ENCODE data around the gene PLCB1.

Gene PLCB1

GRCh38 chr20:8133851-8134451, 1.9 kb downstream of the PLCB1 start:
- TF ChIP-seq CTCF (conservative IDR thresholded peaks at IDR 0.05; ENCODE audit: control insufficient read depth, insufficient read depth, low read depth, low read length): no peak
- DNase-seq (ENCODE audit: low read depth): no peak
- no peak overlapping the region for H3K4me3 ChIP-seq (ENCODE audit: control insufficient read depth, low read depth, low read length)

DNA sequence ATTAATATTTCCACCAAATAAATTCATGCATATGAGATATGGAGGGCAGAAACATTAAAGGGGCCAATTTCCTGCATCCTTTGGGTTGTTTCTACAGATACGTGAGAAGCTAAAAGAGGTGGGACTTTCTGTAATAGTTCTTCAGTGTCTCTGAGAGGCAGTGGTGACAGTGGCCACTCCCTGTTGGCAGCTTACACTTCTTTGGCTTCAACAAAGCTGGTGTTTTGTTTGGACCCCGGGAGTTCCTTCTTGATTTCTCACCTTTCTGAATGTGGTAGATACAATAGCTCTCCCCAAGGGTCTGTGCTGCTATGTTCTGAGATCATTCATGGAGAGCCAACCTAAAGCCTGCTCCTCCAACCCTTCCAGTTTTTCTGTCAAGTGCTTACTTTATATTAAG, 7.8 kb downstream of the PLCB1 start:
- no peak for TF ChIP-seq CTCF (conservative IDR thresholded peaks at IDR 0.05; ENCODE audit: control insufficient read depth, insufficient read depth, low read depth, low read length)
- H3K4me3 ChIP-seq (ENCODE audit: control insufficient read depth, low read depth, low read length): no peak overlapping the region
- no peak for DNase-seq (ENCODE audit: low read depth)

DNA sequence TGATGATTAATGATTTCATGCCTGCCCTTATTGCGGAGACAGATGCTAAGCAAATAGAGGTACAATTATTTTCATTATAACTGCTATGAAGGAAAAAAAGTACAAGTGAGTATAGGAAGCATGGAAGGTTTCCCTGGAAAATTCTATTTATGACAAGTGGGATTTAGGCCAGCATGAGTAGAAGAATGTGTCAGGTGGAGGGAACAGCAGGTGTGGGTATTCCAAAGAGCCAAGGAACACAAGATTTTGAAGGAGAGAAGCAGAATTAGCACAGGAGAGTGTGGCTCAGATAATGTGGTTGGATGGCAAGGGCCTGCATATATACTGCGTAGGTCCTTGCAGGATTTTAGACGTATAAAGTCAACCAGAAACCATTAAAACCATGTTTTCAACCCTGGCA, 11.4 kb downstream of the PLCB1 start:
- no peak for DNase-seq (ENCODE audit: low read depth)
- no peak overlapping the region for H3K4me3 ChIP-seq (ENCODE audit: control insufficient read depth, low read depth, low read length)
- TF ChIP-seq CTCF (conservative IDR thresholded peaks at IDR 0.05; ENCODE audit: control insufficient read depth, insufficient read depth, low read depth, low read length): no peak

DNA sequence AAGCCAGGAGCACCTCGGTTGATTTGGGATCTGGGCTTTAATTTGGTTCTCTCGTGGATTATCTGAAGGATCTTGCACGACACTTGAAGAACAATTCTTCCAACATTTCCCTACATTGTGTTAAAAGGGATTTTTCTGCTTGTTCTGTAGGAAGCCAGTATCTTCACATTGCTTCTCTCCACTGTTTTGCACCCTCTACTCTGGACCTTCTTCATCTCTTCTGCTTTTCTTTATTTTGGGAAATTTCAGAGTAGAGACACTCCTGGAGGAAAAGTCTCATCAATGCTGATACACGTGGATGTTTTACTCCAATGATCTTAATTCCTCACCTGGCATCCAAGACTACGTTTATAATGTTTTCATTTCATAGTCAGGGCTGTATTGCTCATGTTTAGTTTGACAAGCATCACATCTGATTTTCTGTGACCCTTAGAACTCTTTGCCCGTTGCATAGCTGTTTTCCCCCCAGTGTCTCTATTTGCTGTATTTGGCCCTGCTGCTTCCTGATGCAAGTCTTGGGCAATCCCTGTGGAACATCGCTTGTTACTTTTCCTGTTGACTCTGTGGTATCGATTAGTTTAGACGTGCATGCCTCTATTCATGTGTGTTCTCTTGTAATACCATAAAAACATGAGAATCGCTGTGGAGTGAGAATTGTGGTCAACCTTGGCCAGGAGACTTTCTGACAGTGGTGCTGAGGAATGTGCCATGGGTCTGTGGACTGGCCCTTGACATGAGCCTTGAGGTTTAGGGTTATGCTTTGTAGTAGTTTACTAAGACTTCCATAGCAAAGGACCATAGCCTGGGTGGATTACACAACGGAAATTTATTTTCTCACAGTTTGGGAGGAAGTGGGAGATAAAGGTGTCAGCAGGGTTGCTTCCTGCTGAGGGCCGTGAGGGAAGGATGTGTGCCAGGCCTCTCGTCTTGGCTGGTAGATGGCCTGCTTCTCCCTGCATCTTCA, 12.5 kb downstream of the PLCB1 start:
- DNase-seq (ENCODE audit: low read depth): peak; percentile 90
- TF ChIP-seq CTCF (conservative IDR thresholded peaks at IDR 0.05; ENCODE audit: control insufficient read depth, insufficient read depth, low read depth, low read length): no peak
- H3K4me3 ChIP-seq (ENCODE audit: control insufficient read depth, low read depth, low read length): no peak overlapping the region

GRCh38 chr20:8145246-8146168, 13.4 kb downstream of the PLCB1 start:
- H3K4me3 ChIP-seq (ENCODE audit: control insufficient read depth, low read depth, low read length): no peak overlapping the region
- DNase-seq (ENCODE audit: low read depth): no peak
- no peak for TF ChIP-seq CTCF (conservative IDR thresholded peaks at IDR 0.05; ENCODE audit: control insufficient read depth, insufficient read depth, low read depth, low read length)

- no peak overlapping the region for H3K4me3 ChIP-seq (ENCODE audit: control insufficient read depth, low read depth, low read length)
- DNase-seq (ENCODE audit: low read depth): no peak
- no peak for TF ChIP-seq CTCF (conservative IDR thresholded peaks at IDR 0.05; ENCODE audit: control insufficient read depth, insufficient read depth, low read depth, low read length)
These were observed 15.4 kb downstream of the PLCB1 start for GRCh38 chr20:8147476-8147875.

Data from fibroblast of mammary gland (primary cell).